Measurements from ENCODE around the gene ARFIP1. TPM values are rescaled to one million over a fixed set of nuclear protein-coding genes. Genes with fewer than 3 reads are reported as not detected.
A peak's percentile ranks its signal among the peaks of the same experiment; 100 is the strongest.

Gene ARFIP1
- total and polyA plus RNA-seq, 9 of the 15 experiments (the other 6 are each of a cell fraction or from before 2014, with no cell fraction given) = 14.1 to 25.1 (median 20.9) TPM

GRCh38 chr4:152937336-152938236 lies 157.8 kb downstream of the ARFIP1 start (continued):
- TF ChIP-seq ATF4 (CRISPR knock-in tag; IDR thresholded peaks at IDR 0.05) (no peak), RBM22 (IDR thresholded peaks at IDR 0.05; ENCODE audit: low read depth, low read length, poor library complexity, severe bottlenecking) (no peak), ZNF764 (CRISPR knock-in tag; IDR thresholded peaks at IDR 0.05; ENCODE audit: low read depth) (no peak), RBM17 (IDR thresholded peaks at IDR 0.05; ENCODE audit: borderline replicate concordance, low read depth, low read length) (no peak), SP2 (IDR thresholded peaks at IDR 0.05; ENCODE audit: extremely low read depth, low read depth, low read length, poor library complexity, severe bottlenecking) (no peak), SMARCC2 (IDR thresholded peaks at IDR 0.05; ENCODE audit: low read depth) (no peak), MTA3 (IDR thresholded peaks at IDR 0.05; ENCODE audit: borderline replicate concordance) (peak; percentile 73), NFE2 (IDR thresholded peaks at IDR 0.05; ENCODE audit: low read depth) (no peak), NFATC3 (IDR thresholded peaks at IDR 0.05) (no peak), POLR2B (IDR thresholded peaks at IDR 0.05; ENCODE audit: low read depth, partially characterized antibody) (no peak), VEZF1 (CRISPR knock-in tag; IDR thresholded peaks at IDR 0.05) (peak; percentile 56; the same call in 1 of the 2 replicates), HBP1 (CRISPR knock-in tag; IDR thresholded peaks at IDR 0.05) (no peak), ZNF395 (CRISPR knock-in tag; IDR thresholded peaks at IDR 0.05) (no peak), CBFA2T3 (IDR thresholded peaks at IDR 0.05) (peak; percentile 80), ZNF184 (CRISPR knock-in tag; IDR thresholded peaks at IDR 0.05) (no peak), PML (IDR thresholded peaks at IDR 0.05; ENCODE audit: low read length) (peak; percentile 24; the same call in 1 of the 2 replicates), JUNB (CRISPR knock-in tag; conservative IDR thresholded peaks at IDR 0.05) (no peak), MECOM (CRISPR knock-in tag; IDR thresholded peaks at IDR 0.05) (no peak), ZNF583 (CRISPR knock-in tag; IDR thresholded peaks at IDR 0.05) (no peak), HINFP (tag; conservative IDR thresholded peaks at IDR 0.05; ENCODE audit: low read depth) (no peak)
